GM18511 (cell line): Measurements from ENCODE around the gene KRT37.

Experiments used
- ATAC-seq: cut with Tn5 transposase; IDR thresholded peaks from one replicate; pipeline ENCODE4 v1.9.1; 2021; ENCODE audit warnings: mild to moderate bottlenecking, moderate library complexity; ENCODE audit not compliant: unreplicated experiment

The KRT37 gene

GRCh38 chr17:41377546-41377945 lies 46.8 kb downstream of the KRT37 start:
- ATAC-seq = no peak
